Erythroblast (primary cell): ENCODE results near the gene VPS39.

ENCODE experiments used
- GATA1 ChIP-seq: IDR thresholded peaks from 2 replicates; pipeline ENCODE4 v1.6.1; 2011; ENCODE audit warnings: low read depth, mild to moderate bottlenecking, control low read depth, low read length, moderate library complexity
- POLR2A ChIP-seq: IDR thresholded peaks from 2 replicates; pipeline ENCODE4 v1.6.1; 2011; ENCODE audit warnings: mild to moderate bottlenecking, low read length

GRCh38 chr15:42159381-42160015, 48.6 kb downstream of the VPS39 start:
- TF ChIP-seq POLR2A (no peak), GATA1 (no peak)
